Activated T-helper 2 cell treated with anti-CD3 and anti-CD28 coated beads, Interferon-gamma antibody, Interleukin-2, Interleukin-4, amounts not matched to agents 10 μg/mL and 5 μg/mL and 100 μg/mL, durations not matched to agents 14 hours and 24 hours and 36 hours (primary cell): ENCODE measurements around the gene DNAJC30. TPM values are rescaled to one million over a fixed set of nuclear protein-coding genes. Genes with fewer than 3 reads are reported as not detected.
"Not testable (repeated sequence)": the region's sequence is repeated elsewhere in the genome, so short reads cannot be mapped to it uniquely, and the experiment has no call there.

ENCODE experiments used
- DNase-seq: peaks from one replicate; pipeline ENCODE4 v3.0.0; 2021; ENCODE audit warnings: low spot score
- H3K27ac Mint-ChIP-seq: one replicate; pipeline ENCODE4 v1.8.0; 2021; ENCODE audit warnings: mixed read lengths
- H3K27me3 Mint-ChIP-seq: one replicate; pipeline ENCODE4 v1.8.0; 2021; ENCODE audit warnings: low read depth, mixed read lengths
- H3K36me3 Mint-ChIP-seq: one replicate; pipeline ENCODE4 v1.8.0; 2021; ENCODE audit warnings: low read depth, mixed read lengths
- H3K4me1 Mint-ChIP-seq: one replicate; pipeline ENCODE4 v1.8.0; 2021; ENCODE audit warnings: low read depth, mixed read lengths
- H3K4me3 Mint-ChIP-seq: one replicate; pipeline ENCODE4 v1.8.0; 2021; ENCODE audit warnings: low read depth, mild to moderate bottlenecking, moderate library complexity, mixed read lengths
- H3K9me3 Mint-ChIP-seq: one replicate; pipeline ENCODE4 v1.8.0; 2021; ENCODE audit warnings: mixed read lengths
- intact Hi-C: fragments of 100-400 bp; cut with micrococcal nuclease; formaldehyde crosslinking; loops from one replicate; pipeline ENCODE4 v1.15.1; 2023
- total RNA-seq: library from RNA; stranded (reverse); gene quantifications from 2 replicates; pipeline ENCODE4 v1.2.3, GENCODE V29; 2022

DNAJC30 gene
- total RNA-seq, 1 donor from 2014 or later: 9.2 TPM

DNA sequence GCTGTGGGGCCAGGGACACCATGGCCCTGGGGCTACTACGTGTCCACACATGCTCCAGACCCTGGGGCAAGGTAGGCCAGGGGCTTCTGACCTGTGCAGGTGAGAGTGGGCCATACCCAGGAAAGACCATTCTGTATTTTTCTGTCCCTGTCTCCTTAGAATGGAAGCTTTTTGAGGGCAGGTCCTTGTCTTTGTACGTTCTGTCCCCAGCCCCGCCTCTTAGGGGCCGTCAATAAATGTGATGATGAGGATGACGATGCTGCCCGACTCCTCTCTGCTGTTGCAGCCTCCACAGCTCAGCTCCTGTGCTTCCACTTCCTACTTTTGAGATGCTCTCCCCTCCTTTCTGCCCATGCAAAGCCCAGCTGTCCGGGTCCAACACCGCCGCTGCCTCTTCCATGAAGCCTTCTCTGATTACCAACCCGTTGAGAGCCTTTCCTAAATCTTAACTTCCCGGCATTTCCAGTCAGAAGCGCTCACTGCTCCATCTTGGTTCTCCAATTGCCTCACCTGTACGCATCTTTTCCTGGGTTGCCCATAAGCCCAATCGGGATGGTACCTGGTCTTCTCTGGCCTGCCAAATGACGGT is 11.3 kb downstream of the DNAJC30 start:
- H3K4me1 Mint-ChIP-seq: peaks cover 6% of the 10 kb centered on the region
- intact Hi-C loops: no loop called here
- H3K27me3 Mint-ChIP-seq: peaks cover 20% of the 10 kb centered on the region
- H3K9me3 Mint-ChIP-seq: no peaks in the 10 kb centered on the region
- no peak overlapping the region for H3K4me3 Mint-ChIP-seq
- no peak for DNase-seq
- H3K36me3 Mint-ChIP-seq: no peaks in the 10 kb centered on the region
- no peak overlapping the region for H3K27ac Mint-ChIP-seq

DNA sequence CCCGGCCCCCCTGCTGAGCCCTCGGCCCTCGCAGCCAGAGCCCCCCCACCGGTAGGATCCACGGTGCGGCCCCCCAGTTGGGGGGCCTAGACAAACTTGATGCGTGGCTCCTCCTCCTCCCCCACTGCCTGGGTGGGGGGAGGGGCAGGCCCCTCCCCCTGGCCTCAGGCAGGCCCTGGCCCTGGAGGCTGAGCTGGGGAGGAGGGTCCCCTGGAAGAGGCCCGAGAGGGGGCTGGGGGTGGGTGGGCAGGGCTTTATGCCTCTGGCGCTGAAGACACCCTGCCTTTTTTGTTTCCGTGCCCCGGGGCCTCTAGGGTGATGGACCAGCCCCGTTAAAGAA is 12.0 kb downstream of the DNAJC30 start:
- peaks cover 6% of the 10 kb centered on the region for H3K4me1 Mint-ChIP-seq
- H3K4me3 Mint-ChIP-seq: no peak overlapping the region
- intact Hi-C loops: no loop called here
- H3K27me3 Mint-ChIP-seq: peaks cover 20% of the 10 kb centered on the region
- H3K27ac Mint-ChIP-seq: no peak overlapping the region
- H3K9me3 Mint-ChIP-seq: no peaks in the 10 kb centered on the region
- no peaks in the 10 kb centered on the region for H3K36me3 Mint-ChIP-seq
- no peak for DNase-seq

DNA sequence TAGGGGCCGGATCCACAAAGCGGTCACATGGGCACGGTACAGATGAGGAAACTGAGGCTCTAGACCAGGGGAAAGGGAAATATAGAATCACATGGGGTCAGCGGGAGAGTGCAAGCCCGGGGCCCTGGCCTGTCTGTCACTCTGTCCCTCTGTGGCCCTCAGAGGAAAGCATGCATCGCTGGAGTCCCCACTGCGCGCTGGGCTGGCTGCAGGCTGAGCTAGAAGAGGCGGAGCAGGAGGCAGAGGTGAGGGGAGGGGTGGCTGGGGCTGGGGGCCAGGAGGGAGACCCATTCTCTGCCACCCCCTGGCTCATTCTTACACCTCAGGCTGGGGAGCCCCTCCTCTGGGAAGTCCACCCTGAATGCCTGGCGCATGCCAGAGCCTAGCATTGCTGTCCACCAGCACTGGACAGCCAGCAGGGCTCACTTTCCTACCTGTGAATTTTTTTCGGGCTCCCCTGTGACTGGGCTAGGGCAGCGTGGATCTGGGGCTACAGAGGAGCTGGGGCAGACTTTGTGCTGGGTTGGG is 13.3 kb downstream of the DNAJC30 start:
- Mint-ChIP-seq H3K27me3 (peaks cover 28% of the 10 kb centered on the region), H3K36me3 (no peaks in the 10 kb centered on the region), H3K4me1 (peaks cover 6% of the 10 kb centered on the region), H3K4me3 (no peak overlapping the region), H3K27ac (no peak overlapping the region), H3K9me3 (no peaks in the 10 kb centered on the region)
- no peak for DNase-seq
- intact Hi-C loops: loop anchor here (5.0 kb wide), 3 partner anchors 47 to 63 kb away; partner anchors contain the start of genes MLXIPL and STX1A

DNA sequence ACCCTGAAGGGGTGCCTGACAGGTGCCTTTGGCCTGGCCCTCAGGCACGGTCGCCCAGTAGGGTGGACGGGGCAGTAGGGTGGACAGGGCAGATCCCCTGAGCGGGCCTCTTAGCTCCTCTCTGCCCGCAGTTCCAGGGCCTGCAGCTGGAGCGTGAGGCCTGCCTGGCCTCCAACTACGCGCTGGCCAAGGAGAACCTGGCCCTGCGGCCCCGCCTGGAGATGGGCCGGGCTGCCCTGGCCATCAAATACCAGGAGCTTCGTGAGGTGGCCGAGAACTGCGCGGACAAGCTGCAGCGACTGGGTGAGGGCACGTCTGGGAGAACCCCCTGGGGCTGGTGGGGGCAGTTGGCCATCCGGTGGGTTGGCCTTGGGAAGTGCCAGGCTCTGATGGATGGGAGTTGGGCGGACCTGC is 14.0 kb downstream of the DNAJC30 start:
- Mint-ChIP-seq H3K4me3 (no peak overlapping the region), H3K27ac (no peak overlapping the region), H3K36me3 (no peaks in the 10 kb centered on the region), H3K9me3 (no peaks in the 10 kb centered on the region), H3K4me1 (peaks cover 6% of the 10 kb centered on the region), H3K27me3 (peaks cover 28% of the 10 kb centered on the region)
- intact Hi-C loops: loop anchor here (5.0 kb wide), 3 partner anchors 47 to 62 kb away; partner anchors contain the start of genes MLXIPL and STX1A
- DNase-seq: no peak

DNA sequence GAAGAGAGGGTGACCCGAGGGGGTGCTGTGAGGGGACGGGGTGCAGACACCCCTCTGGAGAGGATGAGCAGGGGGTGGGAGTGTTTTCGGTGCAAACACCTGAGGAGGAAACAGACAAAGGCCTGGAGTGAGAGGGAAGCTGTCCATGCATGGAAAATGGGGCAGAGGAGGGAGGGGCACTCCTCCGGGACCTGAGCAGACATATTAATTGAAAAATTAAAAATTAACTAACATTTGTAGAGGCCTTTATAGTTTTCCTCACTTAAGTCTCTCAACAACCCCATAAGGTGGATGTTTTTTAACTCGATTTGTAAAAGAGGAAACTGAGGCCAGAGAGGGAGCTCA is 14.4 kb downstream of the DNAJC30 start:
- Mint-ChIP-seq H3K4me3 (peak overlapping the region; percentile 40), H3K9me3 (no peaks in the 10 kb centered on the region), H3K36me3 (no peaks in the 10 kb centered on the region), H3K27ac (no peak overlapping the region), H3K27me3 (peaks cover 28% of the 10 kb centered on the region), H3K4me1 (peaks cover 6% of the 10 kb centered on the region)
- intact Hi-C loops: loop anchor here (5.0 kb wide), 3 partner anchors 47 to 62 kb away; partner anchors contain the start of genes MLXIPL and STX1A
- no peak for DNase-seq

DNA sequence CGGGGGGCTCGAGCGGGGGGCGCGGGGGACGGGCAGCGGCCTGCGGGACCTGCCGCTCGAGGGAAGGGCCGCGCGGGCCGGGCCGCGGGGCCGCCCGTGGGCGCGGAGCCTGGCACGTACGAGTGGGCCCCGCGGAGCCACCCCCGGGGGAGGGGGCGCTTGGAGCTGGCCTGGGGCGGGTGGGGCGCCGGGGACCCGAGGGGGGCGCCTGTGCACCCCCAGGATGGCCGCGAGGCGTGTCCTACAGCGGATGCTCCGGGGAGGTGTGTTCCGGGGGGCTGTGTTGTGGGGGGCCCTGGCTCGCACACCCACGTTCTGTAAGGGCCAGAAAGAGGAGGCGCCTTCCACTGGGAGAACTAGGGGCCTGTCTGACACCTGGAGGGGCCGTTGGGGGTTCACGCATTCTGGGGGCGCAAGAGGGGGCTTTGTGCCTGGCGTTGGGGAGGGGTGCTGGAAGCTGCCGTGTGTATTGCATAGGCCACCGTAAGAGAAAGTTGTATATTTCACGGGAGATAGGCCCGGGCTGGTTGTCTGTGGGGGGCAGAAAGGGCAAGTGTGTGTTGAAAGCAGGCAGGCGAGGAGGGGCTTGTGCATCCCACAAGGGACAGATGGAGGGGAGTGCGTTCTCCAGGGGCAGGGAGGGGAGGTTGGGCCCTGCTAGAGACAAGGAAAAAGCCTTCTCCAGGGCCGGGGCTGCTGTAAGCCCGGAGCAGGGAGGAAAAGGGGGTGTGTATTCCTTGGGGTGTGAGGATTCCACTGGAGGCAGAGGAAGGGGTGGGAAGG is 15.0 kb downstream of the DNAJC30 start:
- Mint-ChIP-seq H3K27ac (no peak overlapping the region), H3K27me3 (peaks cover 28% of the 10 kb centered on the region), H3K36me3 (no peaks in the 10 kb centered on the region), H3K4me3 (peak overlapping the region; percentile 40), H3K9me3 (peaks cover 2% of the 10 kb centered on the region), H3K4me1 (peaks cover 6% of the 10 kb centered on the region)
- no peak for DNase-seq
- intact Hi-C loops: loop anchor here (5.0 kb wide), 3 partner anchors 46 to 61 kb away; partner anchors contain the start of genes MLXIPL and STX1A

DNA sequence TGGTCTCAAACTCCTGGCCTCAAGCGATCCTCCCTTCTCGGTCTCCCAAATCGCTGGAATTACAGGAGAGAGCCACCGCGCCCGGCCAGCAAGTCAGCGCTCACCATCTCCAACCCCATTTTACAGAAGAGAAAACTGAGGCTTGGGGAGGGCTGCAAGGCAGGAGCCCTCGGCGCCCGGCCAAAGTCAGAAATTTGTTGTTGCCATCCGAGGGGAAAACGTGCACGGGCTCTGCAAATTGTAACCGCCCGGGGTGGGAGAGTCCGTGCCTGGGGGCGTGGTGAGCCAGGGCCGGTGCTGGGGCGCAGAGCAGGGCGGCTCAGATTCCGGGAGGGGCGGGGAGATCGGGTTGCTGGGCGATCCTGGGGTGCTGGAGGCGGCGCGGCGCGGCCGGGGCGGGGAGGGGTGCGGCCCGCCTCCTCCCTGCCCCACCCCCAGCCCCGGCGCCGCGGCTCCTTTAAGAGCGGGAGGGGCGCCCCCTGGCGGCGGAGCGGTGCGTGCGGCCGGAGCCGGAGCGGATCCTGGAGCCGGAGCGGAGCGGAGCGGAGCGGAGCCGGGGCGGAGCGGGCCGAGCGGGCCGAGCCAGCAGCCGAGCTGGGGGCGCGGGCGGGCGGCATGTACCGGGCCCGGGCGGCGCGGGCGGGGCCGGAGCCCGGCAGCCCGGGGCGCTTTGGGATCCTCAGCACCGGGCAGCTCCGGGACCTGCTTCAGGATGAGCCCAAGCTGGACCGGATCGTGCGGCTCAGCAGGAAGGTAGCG is 15.7 kb downstream of the DNAJC30 start, which contains the start of gene VPS37D:
VPS37D (plus strand) TSS at position 488 of the 759 bp plus-strand sequence; CDS start at position 616, 128 bp downstream.
- peaks cover 33% of the 10 kb centered on the region for H3K27me3 Mint-ChIP-seq
- peaks cover 6% of the 10 kb centered on the region for H3K4me1 Mint-ChIP-seq
- H3K36me3 Mint-ChIP-seq: no peaks in the 10 kb centered on the region
- intact Hi-C loops: loop anchor here (1.0 to 5.0 kb wide), 6 partner anchors 16 to 145 kb away; partner anchors contain the start of genes ABHD11, BAZ1B, BUD23 and DNAJC30
- H3K4me3 Mint-ChIP-seq: peak within 1 kb of the TSS; percentile 76
- peaks cover 9% of the 10 kb centered on the region for H3K9me3 Mint-ChIP-seq
- H3K27ac Mint-ChIP-seq: no peak within 1 kb of the TSS
- DNase-seq: peak; percentile 91

DNA sequence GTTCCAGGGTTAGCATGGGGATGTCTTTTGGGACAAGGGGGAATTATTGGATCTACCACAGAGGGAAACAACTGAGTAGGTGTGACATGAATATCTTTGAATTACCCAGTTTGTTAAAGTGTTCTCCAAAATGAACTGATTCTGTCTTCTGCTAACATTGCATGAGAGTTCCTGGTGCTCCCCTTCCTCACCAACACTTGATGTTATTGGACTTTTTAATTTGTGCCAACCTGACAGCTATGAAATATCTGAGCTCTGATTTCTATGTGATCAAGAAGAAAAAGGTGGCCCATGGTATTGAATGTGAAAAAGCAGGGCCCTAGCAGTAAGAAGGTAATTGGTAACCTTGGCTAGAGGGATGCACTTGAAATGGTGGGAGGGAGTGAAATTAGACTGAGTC is 20.2 kb downstream of the DNAJC30 start:
- H3K27me3 Mint-ChIP-seq: peaks cover 17% of the 10 kb centered on the region
- H3K4me1 Mint-ChIP-seq: peaks cover 3% of the 10 kb centered on the region
- H3K9me3 Mint-ChIP-seq: peaks cover 9% of the 10 kb centered on the region
- no peak for DNase-seq
- H3K4me3 Mint-ChIP-seq: no peak overlapping the region
- intact Hi-C loops: no loop called here
- no peaks in the 10 kb centered on the region for H3K36me3 Mint-ChIP-seq
- H3K27ac Mint-ChIP-seq: no peak overlapping the region

DNA sequence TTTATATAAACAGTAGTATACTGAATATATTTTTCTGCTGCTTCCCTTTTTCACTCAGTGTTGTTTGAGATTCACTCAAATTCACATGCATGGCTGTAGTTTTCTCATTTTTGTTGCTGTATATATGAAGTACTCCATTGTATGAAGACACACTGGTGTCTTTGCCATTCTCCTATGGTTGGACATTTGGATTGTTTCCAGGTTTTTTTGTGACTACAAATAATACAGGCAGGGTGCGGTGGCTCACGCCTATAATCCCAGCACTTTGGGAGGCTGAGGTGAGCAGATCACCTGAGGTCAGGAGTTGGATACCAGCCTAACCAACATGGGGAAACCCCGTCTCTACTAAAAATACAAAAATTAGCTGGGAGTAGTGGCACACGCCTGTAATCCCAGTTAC is 22.7 kb downstream of the DNAJC30 start:
- H3K4me3 Mint-ChIP-seq, H3K9me3 Mint-ChIP-seq, DNase-seq, H3K4me1 Mint-ChIP-seq, H3K27ac Mint-ChIP-seq, H3K36me3 Mint-ChIP-seq, intact Hi-C loops: not testable (repeated sequence)
- peaks cover 12% of the 10 kb centered on the region for H3K27me3 Mint-ChIP-seq

DNA sequence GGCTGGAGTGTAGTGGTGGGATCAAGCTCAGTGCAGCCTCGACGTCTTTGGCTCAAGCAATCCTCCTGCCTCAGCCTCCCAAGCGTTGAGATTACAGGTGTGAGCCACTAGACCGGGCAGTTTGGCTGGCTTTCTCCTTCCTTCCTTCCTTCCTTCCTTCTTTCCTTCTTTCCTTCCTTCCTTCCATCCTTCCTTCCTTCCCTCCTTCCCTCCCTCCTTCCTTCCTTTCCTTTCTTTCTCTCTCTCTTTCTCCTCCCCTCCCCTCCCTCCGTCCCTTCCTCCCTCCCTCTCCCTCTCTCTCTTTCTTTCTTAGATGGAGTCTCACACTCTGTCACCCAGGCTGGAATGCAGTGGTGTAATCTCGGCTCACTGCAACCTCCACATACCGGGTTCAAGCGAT is 23.3 kb downstream of the DNAJC30 start:
- H3K9me3 Mint-ChIP-seq: peaks cover 9% of the 10 kb centered on the region
- no peaks in the 10 kb centered on the region for H3K36me3 Mint-ChIP-seq
- peaks cover 12% of the 10 kb centered on the region for H3K27me3 Mint-ChIP-seq
- DNase-seq: no peak
- intact Hi-C loops: no loop called here
- H3K27ac Mint-ChIP-seq: no peak overlapping the region
- no peaks in the 10 kb centered on the region for H3K4me1 Mint-ChIP-seq
- H3K4me3 Mint-ChIP-seq: no peak overlapping the region

DNA sequence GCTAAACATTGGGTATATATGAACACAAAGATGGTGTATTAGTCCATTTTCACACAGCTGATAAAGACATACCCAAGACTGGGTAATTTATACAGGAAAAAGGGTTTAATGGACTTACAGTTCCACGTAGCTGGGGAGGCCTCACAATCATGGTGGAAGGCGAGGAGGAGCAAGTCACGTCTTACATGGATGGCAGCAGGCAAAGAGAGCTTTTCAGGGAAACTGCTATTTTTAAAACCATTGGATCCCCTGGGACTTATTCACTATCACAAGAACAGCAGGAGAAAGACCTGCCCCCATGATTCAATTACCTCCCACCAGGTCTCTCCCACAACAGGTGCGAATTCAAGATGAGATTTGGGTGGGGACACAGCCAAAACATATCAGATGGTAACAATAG is 27.9 kb downstream of the DNAJC30 start:
- H3K4me3 Mint-ChIP-seq, H3K4me1 Mint-ChIP-seq, DNase-seq, H3K27ac Mint-ChIP-seq, intact Hi-C loops, H3K9me3 Mint-ChIP-seq, H3K36me3 Mint-ChIP-seq: not testable (repeated sequence)
- peaks cover 15% of the 10 kb centered on the region for H3K27me3 Mint-ChIP-seq

DNA sequence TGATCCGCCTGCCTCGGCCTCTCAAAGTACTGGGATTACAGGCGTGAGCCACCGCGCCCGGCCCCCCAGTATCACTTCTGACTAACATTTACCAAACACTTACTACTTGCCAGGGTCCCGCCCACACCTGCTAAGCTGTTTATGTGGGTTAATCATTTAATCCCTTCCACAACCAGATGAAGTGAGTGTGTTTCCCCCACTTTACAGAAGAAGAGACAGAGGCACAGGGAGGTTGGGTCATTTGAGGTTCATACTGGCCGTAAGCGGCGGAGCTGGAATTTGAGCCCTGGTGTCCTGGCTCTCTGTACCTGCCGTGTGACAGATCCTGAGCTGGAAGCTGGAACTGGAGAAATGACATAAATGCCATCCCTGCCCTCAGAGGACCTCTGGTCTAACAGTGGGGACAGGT is 30.7 kb downstream of the DNAJC30 start:
- Mint-ChIP-seq H3K4me1 (peaks cover 3% of the 10 kb centered on the region), H3K27me3 (peaks cover 33% of the 10 kb centered on the region), H3K4me3 (no peak overlapping the region), H3K36me3 (no peaks in the 10 kb centered on the region), H3K27ac (no peak overlapping the region), H3K9me3 (no peaks in the 10 kb centered on the region)
- intact Hi-C loops: no loop called here
- no peak for DNase-seq
